GM12892 (cell line): Measurements from ENCODE around the gene SMIM23.

ENCODE experiments used
- POLR2A ChIP-seq: IDR thresholded peaks from 2 replicates; pipeline ENCODE4 v1.6.1; 2011; ENCODE audit warnings: low read depth, low read length, control low read depth
- POLR2AphosphoS5 ChIP-seq: IDR thresholded peaks from 2 replicates; pipeline ENCODE4 v1.6.1; 2011; ENCODE audit warnings: low read depth, low read length, control low read depth
- TAF1 ChIP-seq: IDR thresholded peaks from 2 replicates; pipeline ENCODE4 v1.6.1; 2011; ENCODE audit warnings: low read depth, mild to moderate bottlenecking, control low read depth, low read length, borderline replicate concordance

DNA sequence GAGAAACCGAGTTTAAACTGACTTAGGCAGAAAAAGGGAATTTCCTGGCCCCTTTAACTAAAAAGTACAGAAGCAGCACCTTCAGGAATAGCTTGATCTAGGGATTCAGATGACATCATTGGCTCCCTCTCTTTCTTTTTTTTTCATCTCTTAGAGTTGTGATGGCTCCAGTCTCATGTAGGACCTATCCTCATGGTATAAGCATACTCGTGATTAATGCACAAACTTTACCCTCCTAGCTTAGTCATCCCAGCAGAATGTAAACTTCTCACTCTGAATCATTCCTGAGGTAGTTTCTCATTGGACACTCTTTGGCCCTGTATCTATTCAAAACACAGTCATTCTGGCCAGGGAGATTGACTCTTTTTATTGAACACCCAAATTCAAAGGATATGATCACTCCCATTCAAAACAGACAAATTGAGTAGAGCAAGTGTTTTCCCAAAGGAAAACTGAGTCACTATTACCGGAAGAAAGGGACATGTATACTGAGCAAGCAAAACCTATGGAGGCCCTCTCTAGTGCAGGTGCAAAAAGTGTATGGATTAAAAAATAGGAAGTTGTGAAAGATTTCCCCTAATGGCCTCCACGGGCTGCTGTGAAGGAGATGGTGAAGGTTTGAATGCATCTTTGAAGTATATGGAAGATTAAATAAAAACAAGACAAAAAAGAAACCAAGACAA, 27.6 kb upstream of the SMIM23 start:
- no peak for TF ChIP-seq POLR2A
- TF ChIP-seq POLR2AphosphoS5 = no peak
- no peak for TF ChIP-seq TAF1
